ENCODE measurements around the gene PTPRA. TPM values are rescaled to one million over a fixed set of nuclear protein-coding genes. Genes with fewer than 3 reads are reported as not detected.
"Not testable (repeated sequence)": the region's sequence is repeated elsewhere in the genome, so short reads cannot be mapped to it uniquely, and the experiment has no call there.

PTPRA gene
- polyA plus RNA-seq, 6 donors from 2014 or later, result 22.9 to 50.9 (median 31.6) TPM

DNA sequence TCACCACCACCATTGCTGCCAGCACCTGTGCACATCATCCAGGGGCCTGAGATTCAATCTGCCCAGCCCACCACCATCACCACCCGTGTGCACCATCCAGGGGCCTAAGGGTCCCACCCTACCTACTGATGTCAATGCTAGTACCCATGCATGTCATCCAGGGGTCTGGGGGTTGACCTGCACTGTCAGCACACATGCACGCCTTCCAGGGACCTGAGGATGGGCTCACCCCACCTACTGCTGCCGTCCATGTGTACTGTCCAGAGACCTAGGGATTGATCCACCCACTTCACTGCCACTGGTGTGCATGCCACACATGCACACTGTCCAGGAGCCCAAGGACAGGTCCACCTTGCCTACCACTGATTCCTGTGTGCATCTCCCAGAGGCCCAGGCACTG lies 186.2 kb downstream of the PTPRA start:
- H3K9me3 Mint-ChIP-seq, result no peaks in the 10 kb centered on the region
- peaks cover under 1 to 17% (median 5%) of the 10 kb centered on the region in 3 donors for H3K4me1 Mint-ChIP-seq
- H3K27me3 Mint-ChIP-seq, result no peaks in the 10 kb centered on the region
- DNase-seq (no peak), ATAC-seq (ENCODE audit: low read depth in 2 of 2) (no peak)
- H3K36me3 Mint-ChIP-seq, result no peaks in the 10 kb centered on the region
- H3K27ac Mint-ChIP-seq, result no peak overlapping the region
- H3K4me3 Mint-ChIP-seq, result no peak overlapping the region

DNA sequence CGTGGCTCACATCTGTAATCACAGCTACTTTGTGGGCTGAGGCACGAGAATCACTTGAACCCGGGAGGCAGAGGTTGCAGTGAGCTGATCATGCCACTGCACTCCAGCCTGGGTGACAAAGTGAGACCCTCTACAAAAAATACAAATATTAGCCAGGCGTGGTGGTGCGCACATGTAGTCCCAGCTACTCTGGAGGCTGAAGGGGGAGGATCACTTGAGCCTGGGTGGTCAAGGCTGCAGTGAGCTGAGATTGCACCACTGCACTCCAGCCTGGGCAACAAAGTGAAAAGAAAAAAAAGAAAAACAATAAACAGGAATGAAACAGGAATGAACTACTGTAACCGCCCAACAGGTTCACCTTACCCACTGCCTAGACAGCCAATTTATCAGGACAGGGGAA lies 190.8 kb downstream of the PTPRA start:
- H3K9me3 Mint-ChIP-seq; DNase-seq; H3K4me3 Mint-ChIP-seq; H3K27me3 Mint-ChIP-seq; ATAC-seq (ENCODE audit: low read depth in 2 of 2); H3K36me3 Mint-ChIP-seq: not testable (repeated sequence)
- peak overlapping the region in 2 of 6 donors; percentile 74 to 89 for H3K27ac Mint-ChIP-seq
- H3K4me1 Mint-ChIP-seq, result peaks cover 8 to 31% (median 30%) of the 10 kb centered on the region in 3 donors

GRCh38 chr20:3067139-3068014 lies 194.1 kb downstream of the PTPRA start:
- Mint-ChIP-seq H3K4me1 (peaks cover 15 to 42% (median 27%) of the 10 kb centered on the region in 3 donors), H3K9me3 (no peaks in the 10 kb centered on the region), H3K27ac (peak overlapping the region in 4 of 6 donors; percentile 68 to 73 (median 70)), H3K36me3 (peaks cover 0 to 5% of the 10 kb centered on the region in 2 donors), H3K4me3 (peak overlapping the region in 1 of 8 donors; percentile 51), H3K27me3 (no peaks in the 10 kb centered on the region)
- DNase-seq, result no peak
- no peak for ATAC-seq (ENCODE audit: low read depth in 2 of 2)

DNA sequence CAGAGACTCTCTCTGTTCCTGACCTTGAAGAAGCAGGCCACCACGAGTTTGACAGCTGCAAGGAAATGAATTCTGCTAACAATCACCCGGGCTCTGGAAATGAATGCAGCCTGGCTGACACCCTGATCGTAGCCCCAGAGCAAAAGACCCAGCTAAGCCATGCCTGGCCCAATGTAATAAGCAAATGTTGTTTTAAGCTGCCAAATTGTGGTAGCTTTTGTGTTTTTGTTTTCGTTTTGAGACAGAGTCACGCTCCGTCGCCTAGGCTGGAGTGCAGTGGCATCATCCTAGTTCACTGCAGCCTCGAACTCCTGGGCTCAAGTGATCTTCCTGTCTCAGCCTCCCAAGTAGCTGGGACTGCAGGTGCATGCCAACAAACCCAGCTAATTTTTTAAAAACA lies 194.8 kb downstream of the PTPRA start:
- H3K27ac Mint-ChIP-seq, result peak overlapping the region in 1 of 6 donors; percentile 69
- peaks cover 19 to 45% (median 30%) of the 10 kb centered on the region in 3 donors for H3K4me1 Mint-ChIP-seq
- H3K27me3 Mint-ChIP-seq, result no peaks in the 10 kb centered on the region
- peaks cover 0 to 5% of the 10 kb centered on the region in 2 donors for H3K36me3 Mint-ChIP-seq
- no peaks in the 10 kb centered on the region for H3K9me3 Mint-ChIP-seq
- H3K4me3 Mint-ChIP-seq, result no peak overlapping the region
- ATAC-seq (ENCODE audit: low read depth in 2 of 2) (no peak), DNase-seq (no peak)

GRCh38 chr20:3068986-3069900 lies 196.0 kb downstream of the PTPRA start:
- Mint-ChIP-seq H3K36me3 (peaks cover 0 to 5% of the 10 kb centered on the region in 2 donors), H3K27ac (no peak overlapping the region)

GRCh38 chr20:3070725-3071124 lies 197.4 kb downstream of the PTPRA start:
- H3K4me3 Mint-ChIP-seq, result peak overlapping the region; percentile 75 to 91 (median 88)
- peaks cover 15 to 42% (median 24%) of the 10 kb centered on the region in 3 donors for H3K4me1 Mint-ChIP-seq
- no peaks in the 10 kb centered on the region for H3K9me3 Mint-ChIP-seq

More at GRCh38 chr20:3068986-3069900, 196.0 kb downstream of the PTPRA start:
- H3K9me3 Mint-ChIP-seq, result no peaks in the 10 kb centered on the region
- DNase-seq (no peak), ATAC-seq (ENCODE audit: low read depth in 2 of 2) (peak in 1 of 2 donors; percentile 17)
- H3K27me3 Mint-ChIP-seq, result peaks cover 0 to 2% (median 0%) of the 10 kb centered on the region in 3 donors
- H3K4me3 Mint-ChIP-seq, result peak overlapping the region in 1 of 8 donors; percentile 52
- peaks cover 19 to 45% (median 30%) of the 10 kb centered on the region in 3 donors for H3K4me1 Mint-ChIP-seq

DNA sequence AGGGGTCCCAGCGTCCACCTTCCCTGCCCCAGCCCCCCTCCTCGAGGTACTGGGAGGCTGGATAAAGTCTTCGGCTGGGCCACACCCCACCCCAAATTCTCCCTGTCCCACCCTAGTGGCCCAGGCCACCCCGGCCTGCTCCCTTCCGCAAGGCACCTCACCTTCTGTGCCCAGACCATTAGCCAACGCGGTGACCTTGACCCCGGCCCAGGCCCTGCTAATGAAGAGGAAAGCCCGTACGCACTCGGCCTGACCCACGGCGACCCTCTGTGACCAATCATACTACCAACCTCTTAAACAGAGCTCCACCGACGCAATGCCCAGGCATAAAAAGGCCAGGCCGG lies 198.0 kb downstream of the PTPRA start:
- Mint-ChIP-seq H3K4me1 (peaks cover 15 to 42% (median 24%) of the 10 kb centered on the region in 3 donors), H3K27ac (peak overlapping the region in 4 of 6 donors; percentile 34 to 92 (median 74)), H3K36me3 (peaks cover 0 to 5% of the 10 kb centered on the region in 2 donors), H3K27me3 (peaks cover 2 to 9% (median 8%) of the 10 kb centered on the region in 3 donors), H3K9me3 (no peaks in the 10 kb centered on the region), H3K4me3 (peak overlapping the region; percentile 75 to 91 (median 88))
- DNase-seq (no peak), ATAC-seq (ENCODE audit: low read depth in 2 of 2) (no peak)

More at GRCh38 chr20:3070725-3071124, 197.4 kb downstream of the PTPRA start:
- Mint-ChIP-seq H3K27ac (peak overlapping the region in 5 of 6 donors; percentile 3 to 92 (median 62)), H3K27me3 (peaks cover 0 to 7% (median 4%) of the 10 kb centered on the region in 3 donors), H3K36me3 (peaks cover 0 to 5% of the 10 kb centered on the region in 2 donors)
- DNase-seq (no peak), ATAC-seq (ENCODE audit: low read depth in 2 of 2) (no peak)

DNA sequence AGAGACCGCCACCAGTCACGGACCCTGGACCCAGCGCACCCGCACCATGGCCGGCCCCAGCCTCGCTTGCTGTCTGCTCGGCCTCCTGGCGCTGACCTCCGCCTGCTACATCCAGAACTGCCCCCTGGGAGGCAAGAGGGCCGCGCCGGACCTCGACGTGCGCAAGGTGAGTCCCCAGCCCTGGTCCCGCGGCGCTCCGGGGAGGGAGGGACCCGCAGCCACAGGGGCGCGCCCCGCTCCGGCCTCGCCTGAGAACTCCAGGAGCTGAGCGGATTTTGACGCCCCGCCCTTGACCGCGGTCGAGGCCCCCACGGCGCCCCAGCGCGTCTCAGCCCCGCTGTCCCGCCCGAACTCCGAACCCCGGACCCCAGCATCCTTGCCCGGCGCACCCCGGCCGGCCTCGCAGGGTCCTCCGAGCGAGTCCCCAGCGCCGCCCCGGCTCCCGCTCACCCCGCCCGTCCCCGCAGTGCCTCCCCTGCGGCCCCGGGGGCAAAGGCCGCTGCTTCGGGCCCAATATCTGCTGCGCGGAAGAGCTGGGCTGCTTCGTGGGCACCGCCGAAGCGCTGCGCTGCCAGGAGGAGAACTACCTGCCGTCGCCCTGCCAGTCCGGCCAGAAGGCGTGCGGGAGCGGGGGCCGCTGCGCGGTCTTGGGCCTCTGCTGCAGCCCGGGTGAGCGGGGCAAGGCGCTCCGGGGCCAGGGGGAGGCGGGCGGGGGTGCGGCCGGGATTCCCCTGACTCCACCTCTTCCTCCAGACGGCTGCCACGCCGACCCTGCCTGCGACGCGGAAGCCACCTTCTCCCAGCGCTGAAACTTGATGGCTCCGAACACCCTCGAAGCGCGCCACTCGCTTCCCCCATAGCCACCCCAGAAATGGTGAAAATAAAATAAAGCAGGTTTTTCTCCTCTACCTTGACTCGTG lies 198.6 kb downstream of the PTPRA start, which contains the start of gene OXT:
OXT (plus strand) TSS at position 11 of the 920 bp plus-strand sequence; CDS start at position 47, 36 bp downstream.
- Mint-ChIP-seq H3K4me3 (peak within 1 kb of the TSS; percentile 75 to 91 (median 90)), H3K9me3 (no peaks in the 10 kb centered on the region), H3K36me3 (peaks cover 0 to 5% of the 10 kb centered on the region in 2 donors), H3K27ac (peak within 1 kb of the TSS; percentile 78 to 96 (median 92)), H3K27me3 (peaks cover 9 to 15% (median 12%) of the 10 kb centered on the region in 3 donors), H3K4me1 (peaks cover 11 to 39% (median 24%) of the 10 kb centered on the region in 3 donors)
- ATAC-seq (ENCODE audit: low read depth in 2 of 2) (peak; percentile 86 to 87), DNase-seq (peak; percentile 68)

DNA sequence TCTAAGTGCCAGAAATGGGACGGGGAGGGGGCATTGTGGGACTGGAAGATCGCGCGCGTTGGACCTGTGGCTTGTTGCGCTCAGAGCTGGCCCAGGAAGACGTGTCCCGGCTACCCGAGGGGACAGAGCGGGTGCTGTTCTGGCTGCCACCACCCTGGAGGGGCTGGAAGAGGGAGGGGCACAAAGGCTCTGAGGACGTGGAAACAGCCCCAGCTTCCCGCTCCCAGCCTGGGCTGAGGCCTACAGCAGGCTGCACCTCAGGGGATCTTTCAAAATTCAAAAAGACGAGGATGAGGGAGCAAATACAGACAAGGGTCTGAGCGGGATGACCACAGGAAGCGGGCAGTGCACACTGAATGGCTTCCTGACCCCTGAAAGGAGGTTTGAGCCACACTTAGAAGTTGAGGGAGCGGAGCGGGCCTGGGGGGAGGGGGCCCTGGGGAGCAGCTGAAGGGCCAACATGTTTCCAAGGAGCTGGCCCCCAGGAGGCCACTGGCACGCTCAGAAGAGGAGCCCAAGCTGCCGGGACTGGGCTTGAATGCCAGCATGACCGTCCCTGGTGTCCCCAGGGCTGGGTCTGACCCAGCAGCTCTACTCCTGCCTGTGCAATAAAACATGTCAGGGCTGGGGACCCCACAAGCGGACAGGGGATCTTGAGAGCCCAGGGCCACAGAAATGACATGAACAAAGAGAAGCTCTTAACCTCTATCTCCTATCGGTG lies 199.4 kb downstream of the PTPRA start:
- no peak for ATAC-seq (ENCODE audit: low read depth in 2 of 2)
- Mint-ChIP-seq H3K36me3 (peaks cover 0 to 5% of the 10 kb centered on the region in 2 donors), H3K9me3 (no peaks in the 10 kb centered on the region), H3K4me3 (peak overlapping the region; percentile 75 to 90 (median 88)), H3K4me1 (peaks cover 14 to 35% (median 24%) of the 10 kb centered on the region in 3 donors), H3K27ac (peak overlapping the region; percentile 78 to 96 (median 92)), H3K27me3 (peaks cover 13 to 21% (median 15%) of the 10 kb centered on the region in 3 donors)
- DNase-seq, result no peak

GRCh38 chr20:3073251-3073643 lies 200.0 kb downstream of the PTPRA start:
- H3K4me1 Mint-ChIP-seq, result peaks cover 15 to 30% (median 24%) of the 10 kb centered on the region in 3 donors
- DNase-seq, result not testable (repeated sequence)

DNA sequence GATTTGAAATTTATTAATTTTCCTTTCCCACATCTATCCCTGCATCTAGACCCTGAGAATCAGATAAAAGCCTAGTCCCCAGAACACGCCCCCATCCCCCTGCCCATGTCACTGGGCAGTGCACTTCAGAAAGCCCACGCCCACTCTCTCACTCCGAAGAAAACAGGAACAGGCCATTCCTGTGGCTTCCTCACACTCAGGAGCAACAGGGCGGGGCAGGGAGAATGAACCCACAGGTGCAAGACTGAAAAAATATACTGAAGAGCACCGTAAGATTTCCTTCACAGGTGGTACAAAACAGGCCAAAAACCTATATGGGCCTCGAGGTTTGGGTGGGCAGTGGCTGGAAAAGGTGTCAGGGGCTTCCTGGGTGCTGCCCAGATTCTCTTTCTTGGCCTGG lies 201.5 kb downstream of the PTPRA start:
- no peak for ATAC-seq (ENCODE audit: low read depth in 2 of 2)
- peaks cover 28 to 41% (median 29%) of the 10 kb centered on the region in 3 donors for H3K27me3 Mint-ChIP-seq
- peak overlapping the region in 1 of 8 donors; percentile 66 for H3K4me3 Mint-ChIP-seq
- H3K4me1 Mint-ChIP-seq, result peaks cover 15 to 22% (median 18%) of the 10 kb centered on the region in 3 donors
- no peaks in the 10 kb centered on the region for H3K36me3 Mint-ChIP-seq
- DNase-seq, result no peak
- no peaks in the 10 kb centered on the region for H3K9me3 Mint-ChIP-seq
- no peak overlapping the region for H3K27ac Mint-ChIP-seq

More at GRCh38 chr20:3073251-3073643, 200.0 kb downstream of the PTPRA start:
- H3K9me3 Mint-ChIP-seq; H3K36me3 Mint-ChIP-seq; ATAC-seq (ENCODE audit: low read depth in 2 of 2): not testable (repeated sequence)
- peak overlapping the region in 6 of 8 donors; percentile 28 to 90 (median 76) for H3K4me3 Mint-ChIP-seq
- H3K27me3 Mint-ChIP-seq, result peaks cover 18 to 27% (median 19%) of the 10 kb centered on the region in 3 donors
- peak overlapping the region in 2 of 6 donors; percentile 56 to 92 for H3K27ac Mint-ChIP-seq
